Stimulated activated memory B cell treated with anti-CD40 and anti-IgM and Interleukin-4, amounts not matched to agents 10 μg/mL and 1 μg/mL and 100 μg/mL, for 72 hours (primary cell): ENCODE measurements around the gene TMCO4.

Experiments used
- ATAC-seq: fragments of 150-1000 bp; cut with Tn5 transposase; 2 replicates; pipeline ENCODE4 v1.10.0; 2021
- H3K27ac Mint-ChIP-seq: one replicate; pipeline ENCODE4 v1.8.0; 2022; ENCODE audit warnings: mild to moderate bottlenecking, mixed read lengths
- H3K27me3 Mint-ChIP-seq: one replicate; pipeline ENCODE4 v1.8.0; 2022; ENCODE audit warnings: mixed read lengths
- H3K36me3 Mint-ChIP-seq: one replicate; pipeline ENCODE4 v1.8.0; 2022; ENCODE audit warnings: mixed read lengths
- H3K4me1 Mint-ChIP-seq: one replicate; pipeline ENCODE4 v1.8.0; 2022; ENCODE audit warnings: mixed read lengths
- H3K4me3 Mint-ChIP-seq: one replicate; pipeline ENCODE4 v1.8.0; 2022; ENCODE audit warnings: mild to moderate bottlenecking, moderate library complexity, mixed read lengths
- H3K9me3 Mint-ChIP-seq: one replicate; pipeline ENCODE4 v1.8.0; 2022; ENCODE audit warnings: mixed read lengths

The TMCO4 gene

GRCh38 chr1:19664453-19665185, 135.1 kb downstream of the TMCO4 start, which contains the start of gene HTR6:
HTR6 (plus strand) TSS chr1:19664875; CDS start chr1:19665754, 879 bp downstream.
- H3K4me1 Mint-ChIP-seq: peaks cover 22% of the 10 kb centered on the region
- ATAC-seq: peak; percentile 52
- no peaks in the 10 kb centered on the region for H3K36me3 Mint-ChIP-seq
- peaks cover 60% of the 10 kb centered on the region for H3K27me3 Mint-ChIP-seq
- peak within 1 kb of the TSS; percentile 71 for H3K4me3 Mint-ChIP-seq
- no peak within 1 kb of the TSS for H3K27ac Mint-ChIP-seq
- H3K9me3 Mint-ChIP-seq: no peaks in the 10 kb centered on the region

GRCh38 chr1:19662313-19662712, 137.4 kb downstream of the TMCO4 start:
- H3K36me3 Mint-ChIP-seq: no peaks in the 10 kb centered on the region
- no peak overlapping the region for H3K27ac Mint-ChIP-seq
- peaks cover 60% of the 10 kb centered on the region for H3K27me3 Mint-ChIP-seq

DNA sequence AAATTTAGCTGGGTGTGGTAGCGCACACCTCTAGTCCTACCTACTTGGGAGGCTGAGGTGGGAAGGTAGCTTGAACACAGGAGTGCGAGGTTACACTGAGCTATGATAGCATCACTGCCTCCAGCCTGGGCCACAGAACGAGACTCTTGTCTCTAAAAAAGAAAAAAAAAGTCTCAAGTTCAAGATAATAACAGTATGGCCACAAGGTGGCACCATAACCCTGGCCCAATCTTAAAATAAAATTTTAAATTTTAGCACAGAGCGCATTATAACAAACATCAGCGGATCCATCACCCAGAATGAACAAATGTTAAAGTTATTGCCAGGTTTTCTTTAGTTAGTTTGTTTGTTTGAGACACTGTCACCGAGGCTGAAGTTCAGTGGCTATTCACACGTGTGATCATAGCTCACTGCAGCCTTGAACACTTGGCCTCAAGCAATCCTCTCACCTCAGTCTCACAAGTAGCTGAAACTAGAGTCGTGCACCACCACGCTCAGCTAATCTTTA, 137.9 kb downstream of the TMCO4 start:
- Mint-ChIP-seq H3K27ac (no peak overlapping the region), H3K4me3 (no peak overlapping the region), H3K4me1 (peaks cover 25% of the 10 kb centered on the region), H3K27me3 (peaks cover 55% of the 10 kb centered on the region), H3K9me3 (no peaks in the 10 kb centered on the region), H3K36me3 (no peaks in the 10 kb centered on the region)
- ATAC-seq: no peak

More at GRCh38 chr1:19662313-19662712, 137.4 kb downstream of the TMCO4 start:
- H3K9me3 Mint-ChIP-seq: no peaks in the 10 kb centered on the region
- H3K4me1 Mint-ChIP-seq: peaks cover 25% of the 10 kb centered on the region
- ATAC-seq: no peak
- H3K4me3 Mint-ChIP-seq: no peak overlapping the region

- Mint-ChIP-seq H3K4me1 (peaks cover 22% of the 10 kb centered on the region), H3K27ac (no peak overlapping the region)
Measured at GRCh38 chr1:19658186-19658585, 141.5 kb downstream of the TMCO4 start.

DNA sequence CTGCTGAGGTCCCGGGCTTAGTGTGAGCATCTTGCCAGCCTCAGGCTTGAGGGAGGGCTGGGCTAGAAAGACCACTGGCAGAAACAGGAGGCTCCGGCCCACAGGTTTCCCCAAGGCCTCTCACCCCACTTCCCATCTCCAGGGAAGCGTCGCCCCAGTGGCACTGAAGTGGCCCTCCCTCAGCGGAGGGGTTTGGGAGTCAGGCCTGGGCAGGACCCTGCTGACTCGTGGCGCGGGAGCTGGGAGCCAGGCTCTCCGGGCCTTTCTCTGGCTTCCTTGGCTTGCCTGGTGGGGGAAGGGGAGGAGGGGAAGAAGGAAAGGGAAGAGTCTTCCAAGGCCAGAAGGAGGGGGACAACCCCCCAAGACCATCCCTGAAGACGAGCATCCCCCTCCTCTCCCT, 142.2 kb downstream of the TMCO4 start:
- H3K4me1 Mint-ChIP-seq: peaks cover 19% of the 10 kb centered on the region
- no peaks in the 10 kb centered on the region for H3K36me3 Mint-ChIP-seq
- H3K9me3 Mint-ChIP-seq: no peaks in the 10 kb centered on the region
- no peak for ATAC-seq
- H3K27me3 Mint-ChIP-seq: peaks cover 31% of the 10 kb centered on the region
- no peak overlapping the region for H3K4me3 Mint-ChIP-seq
- no peak overlapping the region for H3K27ac Mint-ChIP-seq

More at GRCh38 chr1:19658186-19658585, 141.5 kb downstream of the TMCO4 start:
- Mint-ChIP-seq H3K27me3 (peaks cover 37% of the 10 kb centered on the region), H3K9me3 (no peaks in the 10 kb centered on the region), H3K4me3 (no peak overlapping the region), H3K36me3 (no peaks in the 10 kb centered on the region)
- no peak for ATAC-seq

- H3K27ac Mint-ChIP-seq: no peak overlapping the region
- peaks cover 35% of the 10 kb centered on the region for H3K27me3 Mint-ChIP-seq
- no peaks in the 10 kb centered on the region for H3K9me3 Mint-ChIP-seq
- H3K36me3 Mint-ChIP-seq: no peaks in the 10 kb centered on the region
- H3K4me1 Mint-ChIP-seq: peaks cover 19% of the 10 kb centered on the region
- no peak for ATAC-seq
- H3K4me3 Mint-ChIP-seq: no peak overlapping the region
Measured at GRCh38 chr1:19656780-19657466, 142.8 kb downstream of the TMCO4 start.

DNA sequence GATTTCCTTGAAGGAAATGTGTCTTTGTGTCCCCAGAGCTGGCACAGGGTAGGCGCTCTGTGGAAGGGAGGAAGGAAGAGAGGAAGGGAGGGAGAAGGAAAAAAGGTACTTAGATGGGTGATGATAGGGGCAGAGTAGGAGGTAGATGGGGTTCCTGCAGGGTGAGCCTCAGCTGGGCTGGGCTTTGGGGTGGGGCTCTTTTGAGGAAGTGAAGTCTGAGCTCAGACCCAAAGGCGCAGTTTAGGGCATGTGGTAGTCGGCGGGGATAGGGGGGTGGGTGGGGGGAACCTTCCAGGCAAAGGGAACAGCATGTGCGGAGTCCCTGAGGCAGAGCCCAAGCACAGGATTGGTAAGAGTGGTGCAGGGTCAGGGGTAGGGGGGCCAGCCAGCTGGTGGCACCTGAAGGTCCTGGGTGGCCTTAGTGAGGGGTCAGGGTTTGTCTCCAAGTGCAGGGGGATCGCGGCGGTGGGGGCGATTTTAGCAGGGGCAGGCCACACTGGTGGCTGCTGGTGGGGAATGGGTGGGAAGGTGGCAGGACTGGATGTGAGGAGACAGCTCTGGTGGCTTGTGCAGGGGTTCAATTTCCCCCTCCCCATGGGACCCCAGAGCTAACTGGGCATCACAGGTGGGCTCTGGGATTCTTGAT, 143.5 kb downstream of the TMCO4 start:
- Mint-ChIP-seq H3K4me1 (peaks cover 23% of the 10 kb centered on the region), H3K36me3 (no peaks in the 10 kb centered on the region), H3K4me3 (no peak overlapping the region), H3K9me3 (no peaks in the 10 kb centered on the region), H3K27me3 (peaks cover 42% of the 10 kb centered on the region), H3K27ac (no peak overlapping the region)
- ATAC-seq: no peak

DNA sequence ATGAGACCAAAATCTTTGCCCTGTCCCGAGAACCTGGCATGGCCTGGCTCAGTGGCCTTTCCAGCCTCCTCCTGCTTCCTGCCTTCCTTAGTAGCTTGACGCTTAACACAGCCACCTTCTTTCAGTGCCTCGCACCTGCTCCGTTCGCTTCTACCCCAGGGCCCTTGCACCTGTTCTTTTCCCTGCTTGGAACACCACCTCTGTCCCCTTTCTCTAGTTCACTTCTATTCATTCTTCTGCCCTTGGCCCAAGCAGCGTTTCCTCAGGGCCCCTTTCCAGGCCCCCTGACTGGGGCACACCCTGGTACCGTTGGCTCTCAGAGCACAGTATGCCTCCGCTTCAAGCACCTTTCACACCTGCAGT, 144.0 kb downstream of the TMCO4 start:
- Mint-ChIP-seq H3K9me3 (no peaks in the 10 kb centered on the region), H3K27ac (no peak overlapping the region), H3K27me3 (peaks cover 46% of the 10 kb centered on the region), H3K4me3 (no peak overlapping the region), H3K36me3 (no peaks in the 10 kb centered on the region), H3K4me1 (peaks cover 29% of the 10 kb centered on the region)
- no peak for ATAC-seq

DNA sequence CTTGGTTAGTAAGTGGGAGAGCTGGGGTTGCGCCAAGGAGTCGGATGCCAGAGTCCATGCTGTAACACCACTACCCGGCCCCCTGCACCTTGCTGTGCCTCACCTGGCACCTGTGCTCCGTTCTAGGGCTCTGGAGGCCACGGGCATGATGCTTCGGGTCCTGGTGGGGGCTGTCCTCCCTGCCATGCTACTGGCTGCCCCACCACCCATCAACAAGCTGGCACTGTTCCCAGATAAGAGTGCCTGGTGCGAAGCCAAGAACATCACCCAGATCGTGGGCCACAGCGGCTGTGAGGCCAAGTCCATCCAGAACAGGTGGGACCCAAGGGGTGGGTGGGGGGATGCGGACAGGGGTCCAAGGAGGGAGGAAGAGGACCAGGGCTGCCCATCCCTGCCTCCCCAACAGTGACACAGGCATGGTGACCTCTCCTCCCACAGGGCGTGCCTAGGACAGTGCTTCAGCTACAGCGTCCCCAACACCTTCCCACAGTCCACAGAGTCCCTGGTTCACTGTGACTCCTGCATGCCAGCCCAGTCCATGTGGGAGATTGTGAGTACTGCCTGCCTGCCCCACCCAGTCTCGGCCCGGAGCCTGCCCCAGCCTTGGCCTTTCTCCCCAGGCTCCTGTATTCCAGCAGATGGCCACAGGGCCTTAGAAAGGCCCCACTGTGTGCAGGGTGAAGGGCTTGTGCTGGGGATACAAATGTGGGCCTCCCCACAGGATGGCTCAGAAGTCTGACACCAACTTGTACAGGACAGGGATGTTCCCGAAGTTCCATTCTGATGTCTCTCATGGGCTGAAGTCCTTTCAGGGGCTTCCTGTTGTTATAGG, 144.6 kb downstream of the TMCO4 start:
- Mint-ChIP-seq H3K4me1 (peaks cover 31% of the 10 kb centered on the region), H3K27me3 (peaks cover 50% of the 10 kb centered on the region), H3K36me3 (no peaks in the 10 kb centered on the region), H3K4me3 (no peak overlapping the region), H3K27ac (no peak overlapping the region), H3K9me3 (no peaks in the 10 kb centered on the region)
- ATAC-seq: no peak

DNA sequence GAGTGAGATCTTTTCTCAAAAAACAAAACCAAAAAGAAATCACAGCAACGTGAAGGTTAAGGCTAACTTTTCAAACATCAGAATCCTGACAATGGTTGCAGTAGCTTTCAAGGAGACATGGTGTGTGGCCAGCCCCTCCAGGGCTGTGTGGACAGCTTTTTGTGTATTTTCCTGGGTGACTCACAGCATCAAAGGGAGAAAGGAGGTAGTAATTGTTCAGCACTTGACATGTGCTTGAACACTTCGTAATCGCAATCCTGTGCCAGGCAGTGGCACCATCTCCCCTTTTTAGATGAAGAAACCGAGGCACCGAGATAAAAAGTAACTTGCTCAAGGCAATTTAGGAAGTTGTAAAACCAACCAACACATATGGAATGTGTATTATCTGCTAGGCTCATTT, 145.3 kb downstream of the TMCO4 start:
- no peak for ATAC-seq
- peaks cover 25% of the 10 kb centered on the region for H3K4me1 Mint-ChIP-seq
- H3K9me3 Mint-ChIP-seq: no peaks in the 10 kb centered on the region
- H3K27ac Mint-ChIP-seq: no peak overlapping the region
- H3K27me3 Mint-ChIP-seq: peaks cover 54% of the 10 kb centered on the region
- no peaks in the 10 kb centered on the region for H3K36me3 Mint-ChIP-seq
- no peak overlapping the region for H3K4me3 Mint-ChIP-seq

DNA sequence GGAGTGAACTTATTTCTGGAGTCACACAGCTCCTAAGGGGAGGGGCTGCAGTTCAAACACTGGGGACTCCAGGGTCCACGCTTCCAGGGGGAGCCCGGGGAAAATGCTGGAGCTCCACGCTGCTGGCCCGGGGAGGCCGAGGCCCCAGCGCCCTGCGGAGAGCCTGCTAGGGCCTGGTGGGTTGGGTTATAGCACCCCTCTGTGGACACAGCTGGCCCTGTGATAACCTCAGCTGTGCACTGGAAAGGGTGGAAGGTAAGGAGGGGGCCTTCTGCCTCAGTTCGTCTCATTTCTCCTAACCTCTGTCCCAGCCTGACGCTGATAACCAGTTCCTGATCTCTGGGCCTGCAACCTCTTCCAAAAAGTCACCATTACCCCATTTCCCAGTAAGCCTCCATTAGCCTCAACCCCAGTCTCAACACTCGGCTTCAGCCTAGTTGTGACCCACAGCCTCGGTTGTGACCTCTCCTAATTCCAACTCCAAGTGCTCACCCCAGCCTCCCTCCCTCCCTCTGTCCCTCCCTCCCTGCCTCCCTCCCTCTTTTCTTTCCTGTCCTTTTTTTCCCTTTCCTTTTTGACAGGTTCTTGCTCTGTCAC, 148.5 kb downstream of the TMCO4 start:
- Mint-ChIP-seq H3K27me3 (peaks cover 54% of the 10 kb centered on the region), H3K27ac (no peak overlapping the region), H3K9me3 (no peaks in the 10 kb centered on the region), H3K4me1 (peaks cover 42% of the 10 kb centered on the region), H3K4me3 (no peak overlapping the region), H3K36me3 (no peaks in the 10 kb centered on the region)
- ATAC-seq: peak; percentile 77

DNA sequence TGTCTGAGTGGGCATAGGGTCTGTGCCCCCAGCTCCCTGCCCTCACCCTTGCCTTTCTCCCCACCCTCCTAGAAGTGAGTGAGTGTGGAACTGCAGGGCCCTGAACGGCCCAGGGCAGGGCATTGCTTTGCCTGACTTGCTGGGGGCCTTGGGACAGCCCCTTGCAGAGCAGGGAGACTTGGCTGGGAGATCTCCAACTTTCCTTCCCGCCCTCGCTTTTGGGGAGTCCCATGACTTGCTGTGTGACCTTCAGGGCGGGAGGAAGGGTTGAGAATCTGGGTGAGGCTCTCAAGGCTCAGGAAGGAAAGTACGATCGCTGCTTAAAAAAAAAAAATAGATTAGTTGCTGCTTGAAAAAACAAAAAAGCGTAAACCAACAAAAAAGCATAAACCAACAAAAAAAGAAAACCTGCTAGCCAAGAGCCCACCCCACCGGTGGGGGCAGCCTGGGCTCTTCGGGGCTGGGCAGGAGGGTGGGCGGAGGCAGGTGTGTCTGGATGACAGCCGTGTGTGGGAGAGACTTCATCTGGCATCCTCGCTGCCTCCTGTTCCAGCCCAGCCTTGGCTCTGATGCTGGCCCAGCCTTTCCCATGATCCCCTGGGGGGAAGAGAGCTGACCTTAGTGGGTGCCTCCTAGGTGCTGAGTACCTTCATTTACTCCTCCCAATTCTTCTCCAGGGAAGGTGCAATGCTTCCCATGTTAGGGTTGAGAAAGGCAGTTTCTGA, 149.1 kb downstream of the TMCO4 start:
- Mint-ChIP-seq H3K4me3 (no peak overlapping the region), H3K27ac (no peak overlapping the region), H3K36me3 (no peaks in the 10 kb centered on the region), H3K9me3 (no peaks in the 10 kb centered on the region), H3K27me3 (peaks cover 54% of the 10 kb centered on the region), H3K4me1 (peaks cover 37% of the 10 kb centered on the region)
- no peak for ATAC-seq

DNA sequence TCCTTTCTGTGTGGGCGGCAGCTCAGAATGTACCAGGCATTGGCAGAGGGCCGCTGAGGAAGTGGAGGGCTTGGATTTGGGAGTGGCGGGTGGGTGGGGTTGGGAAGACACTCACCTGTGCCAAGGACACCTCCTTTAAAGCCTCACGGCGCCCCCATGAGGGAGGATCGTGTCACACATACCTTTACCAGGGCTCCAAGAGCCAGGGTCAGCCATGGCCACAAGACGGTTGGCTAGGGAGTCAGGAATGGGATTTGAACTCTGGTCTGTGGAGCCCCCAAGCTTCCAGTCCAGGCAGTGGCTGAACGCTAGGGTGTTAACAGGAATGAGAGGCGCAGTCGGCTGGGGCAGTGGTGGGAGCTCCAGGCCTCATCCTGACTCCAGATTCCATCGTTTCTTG, 151.0 kb downstream of the TMCO4 start:
- Mint-ChIP-seq H3K9me3 (no peaks in the 10 kb centered on the region), H3K36me3 (peaks cover 5% of the 10 kb centered on the region), H3K27ac (no peak overlapping the region), H3K4me3 (no peak overlapping the region), H3K4me1 (peaks cover 41% of the 10 kb centered on the region), H3K27me3 (peaks cover 67% of the 10 kb centered on the region)
- ATAC-seq: no peak

- no peak overlapping the region for H3K4me3 Mint-ChIP-seq
- H3K27me3 Mint-ChIP-seq: peaks cover 72% of the 10 kb centered on the region
- H3K9me3 Mint-ChIP-seq: no peaks in the 10 kb centered on the region
- no peak overlapping the region for H3K27ac Mint-ChIP-seq
- peaks cover 5% of the 10 kb centered on the region for H3K36me3 Mint-ChIP-seq
- H3K4me1 Mint-ChIP-seq: peaks cover 43% of the 10 kb centered on the region
- ATAC-seq: no peak
Measured at GRCh38 chr1:19648239-19648638, 151.5 kb downstream of the TMCO4 start.
